IPS DF 6.9 (cell line): Measurements from ENCODE around the gene HSPB7.
"Not testable (repeated sequence)": the region's sequence is repeated elsewhere in the genome, so short reads cannot be mapped to it uniquely, and the experiment has no call there.

Experiments
- DNase-seq: peaks from one replicate; pipeline ENCODE4 v3.0.0-alpha.2; 2013; ENCODE audit warnings: low read depth, low spot score
- H3K27ac ChIP-seq: one replicate; pipeline ENCODE4 v1.5.1; 2013; ENCODE audit warnings: low read length, control low read depth
- H3K27me3 ChIP-seq: 2 replicates; pipeline ENCODE4 v1.6.1; 2013; ENCODE audit warnings: mild to moderate bottlenecking, low read length; ENCODE audit not compliant: control insufficient read depth, insufficient read depth
- H3K36me3 ChIP-seq: 2 replicates; pipeline ENCODE4 v1.6.1; 2013; ENCODE audit warnings: low read length; ENCODE audit not compliant: control insufficient read depth, insufficient read depth
- H3K4me1 ChIP-seq: 2 replicates; pipeline ENCODE4 v1.6.1; 2013; ENCODE audit warnings: low read length; ENCODE audit not compliant: control insufficient read depth, insufficient read depth
- H3K4me3 ChIP-seq: 2 replicates; pipeline ENCODE4 v1.5.1; 2013; ENCODE audit warnings: mild to moderate bottlenecking, low read length
- H3K9me3 ChIP-seq: 2 replicates; pipeline ENCODE4 v1.6.1; 2013; ENCODE audit warnings: low read length, inconsistent platforms; ENCODE audit not compliant: control insufficient read depth, insufficient read depth
- WGBS: extraction: QIAGEN DNeasy Blood & Tissue Kit; methylation state at CpG from one replicate; pipeline ENCODE4 v1.1.7; 2013; ENCODE audit warnings: mixed read lengths, missing lambda C conversion rate; ENCODE audit not compliant: insufficient read length, insufficient coverage; 5-methylcytosine and 5-hydroxymethylcytosine counted together

Gene HSPB7

GRCh38 chr1:16006552-16007485, 11.0 kb downstream of the HSPB7 start:
- Histone ChIP-seq H3K9me3 (no peaks in the 10 kb centered on the region), H3K36me3 (no peaks in the 10 kb centered on the region), H3K4me3 (no peak overlapping the region), H3K27ac (no peak overlapping the region), H3K4me1 (no peaks in the 10 kb centered on the region), H3K27me3 (no peaks in the 10 kb centered on the region)
- WGBS = no CpG with 5 or more reads among the region's 9 CpGs
- no peak for DNase-seq

- H3K9me3 ChIP-seq = no peaks in the 10 kb centered on the region
- no peaks in the 10 kb centered on the region for H3K4me1 ChIP-seq
- no peaks in the 10 kb centered on the region for H3K36me3 ChIP-seq
- no peak overlapping the region for H3K27ac ChIP-seq
- H3K27me3 ChIP-seq = no peaks in the 10 kb centered on the region
- no CpG with 5 or more reads among the region's 11 CpGs for WGBS
- H3K4me3 ChIP-seq = no peak overlapping the region
- no peak for DNase-seq
Observed at GRCh38 chr1:16006010-16006409, 11.8 kb downstream of the HSPB7 start.

- Histone ChIP-seq H3K27me3 (no peaks in the 10 kb centered on the region), H3K27ac (no peak overlapping the region), H3K36me3 (no peaks in the 10 kb centered on the region), H3K4me3 (no peak overlapping the region), H3K9me3 (no peaks in the 10 kb centered on the region), H3K4me1 (no peaks in the 10 kb centered on the region)
- WGBS = no CpG with 5 or more reads among the region's 5 CpGs
- DNase-seq = no peak
Observed at GRCh38 chr1:16005597-16005996, 12.2 kb downstream of the HSPB7 start.

GRCh38 chr1:16001274-16001673, 16.6 kb downstream of the HSPB7 start:
- H3K4me1 ChIP-seq, H3K4me3 ChIP-seq, H3K36me3 ChIP-seq, DNase-seq, H3K9me3 ChIP-seq, H3K27ac ChIP-seq, H3K27me3 ChIP-seq: not testable (repeated sequence)
- WGBS = no CpG with 5 or more reads among the region's 10 CpGs

GRCh38 chr1:15998929-15999328, 18.9 kb downstream of the HSPB7 start:
- Histone ChIP-seq H3K9me3 (no peaks in the 10 kb centered on the region), H3K4me3 (no peak overlapping the region), H3K27ac (no peak overlapping the region), H3K27me3 (no peaks in the 10 kb centered on the region), H3K4me1 (no peaks in the 10 kb centered on the region), H3K36me3 (no peaks in the 10 kb centered on the region)
- WGBS = no CpG with 5 or more reads among the region's 11 CpGs
- no peak for DNase-seq

- Histone ChIP-seq H3K4me3 (no peak overlapping the region), H3K36me3 (no peaks in the 10 kb centered on the region), H3K27ac (no peak overlapping the region), H3K27me3 (no peaks in the 10 kb centered on the region), H3K4me1 (no peaks in the 10 kb centered on the region), H3K9me3 (no peaks in the 10 kb centered on the region)
- no CpG with 5 or more reads among the region's 9 CpGs for WGBS
- DNase-seq = no peak
Observed at GRCh38 chr1:15997637-15998280, 20.1 kb downstream of the HSPB7 start.

GRCh38 chr1:15997076-15997585, 20.7 kb downstream of the HSPB7 start:
- Histone ChIP-seq H3K9me3 (no peaks in the 10 kb centered on the region), H3K36me3 (no peaks in the 10 kb centered on the region), H3K4me1 (no peaks in the 10 kb centered on the region), H3K4me3 (no peak overlapping the region), H3K27ac (no peak overlapping the region), H3K27me3 (no peaks in the 10 kb centered on the region)
- no peak for DNase-seq
- no CpG with 5 or more reads among the region's 9 CpGs for WGBS

- Histone ChIP-seq H3K27ac (no peak overlapping the region), H3K36me3 (no peaks in the 10 kb centered on the region), H3K4me1 (no peaks in the 10 kb centered on the region), H3K27me3 (no peaks in the 10 kb centered on the region), H3K4me3 (no peak overlapping the region), H3K9me3 (no peaks in the 10 kb centered on the region)
- WGBS = no CpG with 5 or more reads among the region's 11 CpGs
- DNase-seq = no peak
Observed at GRCh38 chr1:15994590-15995351, 23.1 kb downstream of the HSPB7 start.

GRCh38 chr1:15994081-15994480, 23.8 kb downstream of the HSPB7 start:
- WGBS = no CpG with 5 or more reads among the region's 10 CpGs
- Histone ChIP-seq H3K4me1 (no peaks in the 10 kb centered on the region), H3K9me3 (no peaks in the 10 kb centered on the region), H3K36me3 (no peaks in the 10 kb centered on the region), H3K27me3 (no peaks in the 10 kb centered on the region), H3K27ac (no peak overlapping the region), H3K4me3 (no peak overlapping the region)
- DNase-seq = no peak

GRCh38 chr1:15993666-15994065, 24.2 kb downstream of the HSPB7 start:
- DNase-seq = no peak
- Histone ChIP-seq H3K27ac (no peak overlapping the region), H3K36me3 (no peaks in the 10 kb centered on the region), H3K4me3 (no peak overlapping the region), H3K9me3 (no peaks in the 10 kb centered on the region), H3K4me1 (no peaks in the 10 kb centered on the region), H3K27me3 (no peaks in the 10 kb centered on the region)
- no CpG with 5 or more reads among the region's 15 CpGs for WGBS
